Measurements from ENCODE around the gene BIK. TPM values are rescaled to one million over a fixed set of nuclear protein-coding genes. Genes with fewer than 3 reads are reported as not detected.

BIK gene
- total RNA-seq, 1 experiment from 2014 or later: 2.0 TPM

DNA sequence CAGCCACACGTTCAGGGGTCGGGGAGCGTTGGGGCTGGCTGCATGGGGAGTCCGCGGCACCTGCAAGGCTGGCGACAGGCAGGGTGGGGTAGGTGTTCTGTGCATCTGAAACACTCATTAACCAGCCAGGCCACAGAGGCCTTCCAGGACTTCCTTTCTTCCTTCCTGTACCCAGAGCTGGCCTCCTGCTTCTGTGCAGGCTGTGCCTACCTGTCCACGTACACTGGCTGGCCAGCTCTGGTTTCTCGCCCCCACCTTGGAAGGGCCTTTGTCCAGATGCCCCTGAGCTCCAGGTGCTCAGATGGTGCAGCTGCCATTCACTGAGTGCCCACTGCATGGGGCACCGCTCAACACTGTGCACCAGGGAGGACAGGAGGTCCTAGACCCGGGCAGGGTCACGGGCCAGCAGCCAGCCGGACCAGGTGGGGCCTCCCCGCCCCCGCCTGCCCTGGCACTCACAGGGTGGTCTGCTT lies 60.5 kb downstream of the BIK start:
- no peak for TF ChIP-seq EZH2 (IDR thresholded peaks at IDR 0.05; ENCODE audit: borderline replicate concordance, low read depth, low read length, poor library complexity, severe bottlenecking)
- ChIA-PET POLR2A (ENCODE audit: low non-redundant PET) (no interaction called here), CTCF (no interaction called here)
- H3K4me3 ChIP-seq (ENCODE audit: low read depth, low read length, poor library complexity, severe bottlenecking): no peak overlapping the region
- BruUV-seq (replicated peaks): no TSS peak
- DNase-seq (ENCODE audit: low spot score): no peak
- peaks cover 76% of the 10 kb centered on the region for H3K36me3 ChIP-seq (ENCODE audit: insufficient read depth, low read length, poor library complexity, severe bottlenecking)
- no peak overlapping the region for H3K27ac ChIP-seq (ENCODE audit: low read depth, low read length, poor library complexity, severe bottlenecking)
- no peaks in the 10 kb centered on the region for H3K9me3 ChIP-seq (ENCODE audit: low read depth, low read length, poor library complexity, severe bottlenecking)
- intact Hi-C loops (cut with micrococcal nuclease; ENCODE audit: unreplicated experiment): no loop called here
- H3K27me3 ChIP-seq (replicated peaks; ENCODE audit: insufficient read depth, low read depth, low read length, poor library complexity): no peaks in the 10 kb centered on the region
- no peaks in the 10 kb centered on the region for H3K4me1 ChIP-seq (ENCODE audit: insufficient read depth, low read length, poor library complexity, severe bottlenecking)

DNA sequence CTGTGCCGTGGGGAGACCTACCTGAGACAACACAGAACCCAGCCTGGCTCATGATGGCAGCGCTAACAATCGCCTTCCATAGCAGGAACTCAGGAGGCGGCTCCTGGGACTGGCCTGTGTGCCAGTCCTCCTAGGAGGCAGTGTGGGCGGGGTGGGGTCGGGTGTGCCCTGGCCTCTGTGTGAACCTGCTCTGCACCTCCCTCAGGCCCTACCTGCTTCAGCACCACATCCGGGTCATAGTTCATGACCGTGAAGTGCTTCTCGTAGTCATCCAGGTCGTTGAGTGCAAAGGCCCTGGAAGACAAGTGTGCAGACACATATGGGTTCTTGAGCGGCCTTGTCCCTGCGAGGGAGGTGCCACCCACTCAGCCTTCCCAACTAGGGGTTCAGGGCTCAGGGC lies 61.1 kb downstream of the BIK start:
- no peak for TF ChIP-seq EZH2 (IDR thresholded peaks at IDR 0.05; ENCODE audit: borderline replicate concordance, low read depth, low read length, poor library complexity, severe bottlenecking)
- TF ChIP-seq, protein P1, sequence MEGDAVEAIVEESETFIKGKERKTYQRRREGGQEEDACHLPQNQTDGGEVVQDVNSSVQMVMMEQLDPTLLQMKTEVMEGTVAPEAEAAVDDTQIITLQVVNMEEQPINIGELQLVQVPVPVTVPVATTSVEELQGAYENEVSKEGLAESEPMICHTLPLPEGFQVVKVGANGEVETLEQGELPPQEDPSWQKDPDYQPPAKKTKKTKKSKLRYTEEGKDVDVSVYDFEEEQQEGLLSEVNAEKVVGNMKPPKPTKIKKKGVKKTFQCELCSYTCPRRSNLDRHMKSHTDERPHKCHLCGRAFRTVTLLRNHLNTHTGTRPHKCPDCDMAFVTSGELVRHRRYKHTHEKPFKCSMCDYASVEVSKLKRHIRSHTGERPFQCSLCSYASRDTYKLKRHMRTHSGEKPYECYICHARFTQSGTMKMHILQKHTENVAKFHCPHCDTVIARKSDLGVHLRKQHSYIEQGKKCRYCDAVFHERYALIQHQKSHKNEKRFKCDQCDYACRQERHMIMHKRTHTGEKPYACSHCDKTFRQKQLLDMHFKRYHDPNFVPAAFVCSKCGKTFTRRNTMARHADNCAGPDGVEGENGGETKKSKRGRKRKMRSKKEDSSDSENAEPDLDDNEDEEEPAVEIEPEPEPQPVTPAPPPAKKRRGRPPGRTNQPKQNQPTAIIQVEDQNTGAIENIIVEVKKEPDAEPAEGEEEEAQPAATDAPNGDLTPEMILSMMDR (conservative IDR thresholded peaks at IDR 0.05; ENCODE audit: low read depth, low read length): no peak
- no TSS peak for BruUV-seq (replicated peaks)
- Histone ChIP-seq H3K27ac (ENCODE audit: low read depth, low read length, poor library complexity, severe bottlenecking) (no peak overlapping the region), H3K9me3 (ENCODE audit: low read depth, low read length, poor library complexity, severe bottlenecking) (no peaks in the 10 kb centered on the region), H3K27me3 (replicated peaks; ENCODE audit: insufficient read depth, low read depth, low read length, poor library complexity) (no peaks in the 10 kb centered on the region), H3K36me3 (ENCODE audit: insufficient read depth, low read length, poor library complexity, severe bottlenecking) (peaks cover 78% of the 10 kb centered on the region), H3K4me1 (ENCODE audit: insufficient read depth, low read length, poor library complexity, severe bottlenecking) (no peaks in the 10 kb centered on the region), H3K4me3 (ENCODE audit: low read depth, low read length, poor library complexity, severe bottlenecking) (no peak overlapping the region)
- no peak for DNase-seq (ENCODE audit: low spot score)
- CTCF ChIA-PET: interaction anchor here (0.7 kb wide), 1 partner anchor 198 kb away, joined by 3 read pairs; no protein-coding TSS in a partner anchor
- intact Hi-C loops (cut with micrococcal nuclease; ENCODE audit: unreplicated experiment): no loop called here
- POLR2A ChIA-PET (ENCODE audit: low non-redundant PET): no interaction called here

DNA sequence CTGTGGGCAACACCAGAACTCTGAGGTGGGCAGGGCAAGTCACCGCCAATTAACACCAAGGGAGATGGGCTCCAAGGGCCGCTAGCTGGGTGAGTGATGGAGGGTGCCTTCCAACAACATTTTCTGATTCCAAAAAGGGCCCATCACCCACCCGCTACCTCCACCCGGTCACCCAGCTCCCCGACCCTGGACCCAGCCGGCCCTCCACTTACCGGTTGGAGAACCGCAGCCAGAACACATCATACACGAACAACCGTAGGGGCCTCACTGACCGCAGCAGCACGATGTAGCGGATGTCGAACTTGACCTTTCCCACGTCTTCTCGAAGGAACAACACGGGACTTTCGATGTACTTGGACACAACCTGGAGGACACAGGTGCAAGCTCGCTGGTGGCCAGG lies 61.6 kb downstream of the BIK start:
- peaks cover 78% of the 10 kb centered on the region for H3K36me3 ChIP-seq (ENCODE audit: insufficient read depth, low read length, poor library complexity, severe bottlenecking)
- no peak for DNase-seq (ENCODE audit: low spot score)
- intact Hi-C loops (cut with micrococcal nuclease; ENCODE audit: unreplicated experiment): no loop called here
- BruUV-seq (replicated peaks): no TSS peak
- no peak overlapping the region for H3K4me3 ChIP-seq (ENCODE audit: low read depth, low read length, poor library complexity, severe bottlenecking)
- no peak overlapping the region for H3K27ac ChIP-seq (ENCODE audit: low read depth, low read length, poor library complexity, severe bottlenecking)
- no peaks in the 10 kb centered on the region for H3K4me1 ChIP-seq (ENCODE audit: insufficient read depth, low read length, poor library complexity, severe bottlenecking)
- no peaks in the 10 kb centered on the region for H3K27me3 ChIP-seq (replicated peaks; ENCODE audit: insufficient read depth, low read depth, low read length, poor library complexity)
- TF ChIP-seq, protein P1 (conservative IDR thresholded peaks at IDR 0.05; ENCODE audit: low read depth, low read length): no peak
- TF ChIP-seq EZH2 (IDR thresholded peaks at IDR 0.05; ENCODE audit: borderline replicate concordance, low read depth, low read length, poor library complexity, severe bottlenecking): no peak
- POLR2A ChIA-PET (ENCODE audit: low non-redundant PET): no interaction called here
- CTCF ChIA-PET: interaction anchor here (0.7 kb wide), 1 partner anchor 199 kb away, joined by 3 read pairs; no protein-coding TSS in a partner anchor
- no peaks in the 10 kb centered on the region for H3K9me3 ChIP-seq (ENCODE audit: low read depth, low read length, poor library complexity, severe bottlenecking)

DNA sequence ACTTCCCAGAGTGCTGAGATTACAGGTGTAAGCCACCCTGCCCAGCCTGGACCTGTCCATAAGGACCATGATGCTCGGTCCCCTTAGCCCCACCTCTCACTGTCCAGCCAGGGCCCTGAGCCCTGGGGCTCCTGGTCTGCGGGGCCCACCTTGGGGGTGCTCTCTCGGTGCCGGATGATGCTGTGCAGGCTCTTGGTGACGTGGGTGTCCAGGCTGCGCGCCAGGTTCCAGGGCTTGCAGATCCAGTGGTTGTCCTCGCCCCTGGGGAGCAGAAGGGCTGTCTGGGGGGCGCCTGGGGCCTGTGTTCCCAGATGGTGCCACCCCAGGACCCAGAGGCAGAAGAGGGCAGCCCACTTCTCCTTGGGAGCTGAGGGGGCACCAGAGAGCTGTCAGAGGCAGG lies 63.0 kb downstream of the BIK start:
- DNase-seq (ENCODE audit: low spot score): no peak
- Histone ChIP-seq H3K4me1 (ENCODE audit: insufficient read depth, low read length, poor library complexity, severe bottlenecking) (no peaks in the 10 kb centered on the region), H3K36me3 (ENCODE audit: insufficient read depth, low read length, poor library complexity, severe bottlenecking) (peaks cover 70% of the 10 kb centered on the region), H3K27ac (ENCODE audit: low read depth, low read length, poor library complexity, severe bottlenecking) (no peak overlapping the region), H3K27me3 (replicated peaks; ENCODE audit: insufficient read depth, low read depth, low read length, poor library complexity) (no peaks in the 10 kb centered on the region), H3K4me3 (ENCODE audit: low read depth, low read length, poor library complexity, severe bottlenecking) (no peak overlapping the region), H3K9me3 (ENCODE audit: low read depth, low read length, poor library complexity, severe bottlenecking) (no peaks in the 10 kb centered on the region)
- CTCF ChIA-PET: no interaction called here
- TF ChIP-seq EZH2 (IDR thresholded peaks at IDR 0.05; ENCODE audit: borderline replicate concordance, low read depth, low read length, poor library complexity, severe bottlenecking): no peak
- TF ChIP-seq, protein P1 (conservative IDR thresholded peaks at IDR 0.05; ENCODE audit: low read depth, low read length): no peak
- intact Hi-C loops (cut with micrococcal nuclease; ENCODE audit: unreplicated experiment): no loop called here
- BruUV-seq (replicated peaks): no TSS peak
- POLR2A ChIA-PET (ENCODE audit: low non-redundant PET): no interaction called here
